ENCODE results near the gene USP9Y.

The USP9Y gene

GRCh38 chrY:12701181-12701695 is at the start of gene USP9Y:
Gene USP9Y, plus strand, starts transcription at chrY:12701231. Its CDS starts 8,217 bp downstream, at chrY:12709448.
- TF ChIP-seq CTCF (IDR thresholded peaks at IDR 0.05): no peak

GRCh38 chrY:12651621-12652036 is 49.4 kb upstream of the USP9Y start:
- no peak for TF ChIP-seq CTCF (IDR thresholded peaks at IDR 0.05)

GRCh38 chrY:12661745-12662681 is 39.0 kb upstream of the USP9Y start:
- TF ChIP-seq CTCF (IDR thresholded peaks at IDR 0.05): no peak

- no peak for TF ChIP-seq CTCF (IDR thresholded peaks at IDR 0.05)
These were observed 38.1 kb upstream of the USP9Y start for GRCh38 chrY:12662745-12663591.

- no peak for TF ChIP-seq CTCF (IDR thresholded peaks at IDR 0.05)
These were observed 22.9 kb upstream of the USP9Y start for GRCh38 chrY:12678111-12678510.

- TF ChIP-seq CTCF (IDR thresholded peaks at IDR 0.05): no peak
These were observed 19.5 kb upstream of the USP9Y start for GRCh38 chrY:12681535-12681934.

- no peak for TF ChIP-seq CTCF (IDR thresholded peaks at IDR 0.05)
These were observed 12.7 kb upstream of the USP9Y start for GRCh38 chrY:12688337-12688736.
